Fibroblast of mammary gland (primary cell): ENCODE results near the gene CASZ1.

ENCODE experiments used
- DNase-seq: peaks from one replicate; pipeline ENCODE4 v3.0.0-alpha.2; 2010; ENCODE audit warnings: low read depth
- H3K4me3 ChIP-seq: 2 replicates; pipeline ENCODE4 v1.5.1; 2011; ENCODE audit warnings: low read depth, mild to moderate bottlenecking, low read length, moderate library complexity; ENCODE audit not compliant: control insufficient read depth
- TF ChIP-seq, protein P1 (sequence below): conservative IDR thresholded peaks from 2 replicates; pipeline ENCODE4 v1.5.1; 2011; ENCODE audit warnings: low read depth, low read length, inconsistent platforms; ENCODE audit not compliant: control insufficient read depth, insufficient read depth

Gene CASZ1

GRCh38 chr1:10773376-10773775 is 23.1 kb downstream of the CASZ1 start:
- DNase-seq = no peak
- TF ChIP-seq, protein P1, sequence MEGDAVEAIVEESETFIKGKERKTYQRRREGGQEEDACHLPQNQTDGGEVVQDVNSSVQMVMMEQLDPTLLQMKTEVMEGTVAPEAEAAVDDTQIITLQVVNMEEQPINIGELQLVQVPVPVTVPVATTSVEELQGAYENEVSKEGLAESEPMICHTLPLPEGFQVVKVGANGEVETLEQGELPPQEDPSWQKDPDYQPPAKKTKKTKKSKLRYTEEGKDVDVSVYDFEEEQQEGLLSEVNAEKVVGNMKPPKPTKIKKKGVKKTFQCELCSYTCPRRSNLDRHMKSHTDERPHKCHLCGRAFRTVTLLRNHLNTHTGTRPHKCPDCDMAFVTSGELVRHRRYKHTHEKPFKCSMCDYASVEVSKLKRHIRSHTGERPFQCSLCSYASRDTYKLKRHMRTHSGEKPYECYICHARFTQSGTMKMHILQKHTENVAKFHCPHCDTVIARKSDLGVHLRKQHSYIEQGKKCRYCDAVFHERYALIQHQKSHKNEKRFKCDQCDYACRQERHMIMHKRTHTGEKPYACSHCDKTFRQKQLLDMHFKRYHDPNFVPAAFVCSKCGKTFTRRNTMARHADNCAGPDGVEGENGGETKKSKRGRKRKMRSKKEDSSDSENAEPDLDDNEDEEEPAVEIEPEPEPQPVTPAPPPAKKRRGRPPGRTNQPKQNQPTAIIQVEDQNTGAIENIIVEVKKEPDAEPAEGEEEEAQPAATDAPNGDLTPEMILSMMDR = no peak
- no peak overlapping the region for H3K4me3 ChIP-seq

GRCh38 chr1:10772711-10773110 is 23.7 kb downstream of the CASZ1 start:
- no peak for DNase-seq
- no peak overlapping the region for H3K4me3 ChIP-seq
- TF ChIP-seq, protein P1 = no peak

DNA sequence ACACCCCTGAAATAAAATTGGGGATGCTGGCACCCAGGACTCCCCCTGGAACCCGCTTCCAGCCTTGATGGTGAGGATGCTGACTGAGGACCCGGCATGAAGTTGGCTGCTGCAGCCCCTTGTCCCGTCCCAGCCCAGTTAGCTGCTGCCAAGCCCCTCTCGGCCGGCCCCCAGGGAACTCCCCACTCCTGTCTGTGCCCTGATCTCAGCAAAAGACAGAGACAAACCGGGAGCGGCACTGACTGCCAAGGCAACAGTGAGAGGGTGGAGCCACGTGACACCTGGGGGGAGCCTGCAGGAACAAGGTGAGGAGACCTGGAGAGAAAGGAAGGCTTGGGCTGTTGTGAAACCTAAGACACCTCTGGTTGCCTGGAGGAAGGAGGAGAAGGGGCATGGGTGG is 24.7 kb downstream of the CASZ1 start:
- no peak overlapping the region for H3K4me3 ChIP-seq
- DNase-seq = no peak
- TF ChIP-seq, protein P1 = no peak

- TF ChIP-seq, protein P1 = no peak
- no peak overlapping the region for H3K4me3 ChIP-seq
- no peak for DNase-seq
Measured at GRCh38 chr1:10768552-10768951, 27.9 kb downstream of the CASZ1 start.

GRCh38 chr1:10767282-10767681 is 29.2 kb downstream of the CASZ1 start:
- TF ChIP-seq, protein P1 = no peak
- no peak overlapping the region for H3K4me3 ChIP-seq
- no peak for DNase-seq

DNA sequence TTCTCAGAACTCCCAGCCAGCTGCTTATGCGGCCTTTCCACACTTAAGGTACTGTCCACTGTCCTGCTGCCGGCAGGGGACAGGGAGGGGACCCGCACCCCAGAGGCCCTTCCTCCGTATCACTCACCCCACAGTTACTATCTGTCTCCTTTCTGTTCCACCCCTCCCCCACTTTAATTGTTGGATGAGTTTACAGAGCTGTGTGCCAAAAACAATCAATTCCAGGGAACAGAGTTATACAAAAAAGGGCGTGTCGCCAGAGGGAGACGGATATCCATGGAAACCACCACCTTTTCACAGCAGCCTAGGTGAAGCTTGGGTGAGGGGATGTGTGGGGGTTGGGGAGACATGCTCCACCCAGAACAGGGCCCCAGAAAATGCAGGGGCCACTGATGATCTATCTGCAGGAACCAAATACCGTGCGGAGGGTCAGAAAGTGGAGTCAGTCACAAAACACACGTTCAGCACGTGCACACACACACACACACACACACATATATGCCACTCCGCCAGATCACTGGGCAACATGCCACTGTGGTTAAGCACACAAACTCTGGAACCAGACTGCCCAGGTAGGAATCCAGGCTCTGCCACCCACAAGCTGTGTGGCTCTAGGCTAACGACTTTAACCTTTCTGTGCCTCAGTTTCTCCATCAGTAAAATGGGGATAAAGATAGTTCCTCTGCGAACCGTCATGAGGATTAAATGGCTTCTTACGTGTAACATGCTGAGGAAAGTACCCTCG is 30.5 kb downstream of the CASZ1 start:
- TF ChIP-seq, protein P1 = no peak
- H3K4me3 ChIP-seq = no peak overlapping the region
- DNase-seq = no peak

- DNase-seq = no peak
- H3K4me3 ChIP-seq = no peak overlapping the region
- TF ChIP-seq, protein P1 = no peak
Measured at GRCh38 chr1:10765304-10765703, 31.1 kb downstream of the CASZ1 start.
